NT2/D1 (cell line): Measurements from ENCODE around the gene IRF1.

ENCODE experiments used
- SUZ12 ChIP-seq: IDR thresholded peaks from 2 replicates; pipeline ENCODE4 v1.6.1; 2011; ENCODE audit not compliant: insufficient read length, insufficient read depth; ENCODE audit errors: extremely low read depth
- YY1 ChIP-seq: IDR thresholded peaks from 2 replicates; pipeline ENCODE4 v1.6.1; 2011; ENCODE audit not compliant: insufficient read length, insufficient read depth
- ZNF274 ChIP-seq: IDR thresholded peaks from 2 replicates; pipeline ENCODE4 v1.6.1; 2011; ENCODE audit warnings: mild to moderate bottlenecking, low read depth, low read length

DNA sequence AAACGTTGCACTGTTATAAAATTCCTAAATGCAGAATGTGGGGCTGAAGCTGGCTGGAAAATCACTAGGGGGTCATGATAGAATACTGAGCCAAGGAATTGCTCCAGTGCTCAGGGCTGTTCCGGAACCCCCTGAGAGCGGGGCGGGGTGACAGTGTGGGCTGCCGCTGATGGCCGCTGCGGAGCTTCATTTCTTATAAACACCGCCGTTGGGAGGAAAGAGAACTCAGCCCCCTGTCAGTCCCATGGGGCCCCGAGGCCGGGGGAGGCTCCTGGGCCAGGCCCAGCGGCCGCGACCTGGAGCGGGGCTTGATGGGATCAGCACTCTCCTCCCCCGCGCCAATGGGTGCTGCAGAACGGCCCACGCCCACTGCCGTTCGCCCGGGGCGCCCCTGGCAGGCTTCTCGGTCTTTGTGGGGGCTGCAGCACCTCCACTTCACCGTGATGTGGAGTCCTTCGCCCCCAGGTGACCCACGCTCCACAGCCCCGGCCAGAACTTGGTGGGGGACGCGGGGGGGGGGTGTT lies 5.2 kb upstream of the IRF1 start:
- TF ChIP-seq ZNF274 (no peak), YY1 (no peak), SUZ12 (no peak)
